GM19395 (cell line): Measurements from ENCODE around the gene ATG4B.

Source experiments
- ATAC-seq: cut with Tn5 transposase; IDR thresholded peaks from one replicate; pipeline ENCODE4 v1.9.1; 2021; ENCODE audit warnings: mild to moderate bottlenecking, moderate library complexity; ENCODE audit not compliant: unreplicated experiment

Gene ATG4B

DNA sequence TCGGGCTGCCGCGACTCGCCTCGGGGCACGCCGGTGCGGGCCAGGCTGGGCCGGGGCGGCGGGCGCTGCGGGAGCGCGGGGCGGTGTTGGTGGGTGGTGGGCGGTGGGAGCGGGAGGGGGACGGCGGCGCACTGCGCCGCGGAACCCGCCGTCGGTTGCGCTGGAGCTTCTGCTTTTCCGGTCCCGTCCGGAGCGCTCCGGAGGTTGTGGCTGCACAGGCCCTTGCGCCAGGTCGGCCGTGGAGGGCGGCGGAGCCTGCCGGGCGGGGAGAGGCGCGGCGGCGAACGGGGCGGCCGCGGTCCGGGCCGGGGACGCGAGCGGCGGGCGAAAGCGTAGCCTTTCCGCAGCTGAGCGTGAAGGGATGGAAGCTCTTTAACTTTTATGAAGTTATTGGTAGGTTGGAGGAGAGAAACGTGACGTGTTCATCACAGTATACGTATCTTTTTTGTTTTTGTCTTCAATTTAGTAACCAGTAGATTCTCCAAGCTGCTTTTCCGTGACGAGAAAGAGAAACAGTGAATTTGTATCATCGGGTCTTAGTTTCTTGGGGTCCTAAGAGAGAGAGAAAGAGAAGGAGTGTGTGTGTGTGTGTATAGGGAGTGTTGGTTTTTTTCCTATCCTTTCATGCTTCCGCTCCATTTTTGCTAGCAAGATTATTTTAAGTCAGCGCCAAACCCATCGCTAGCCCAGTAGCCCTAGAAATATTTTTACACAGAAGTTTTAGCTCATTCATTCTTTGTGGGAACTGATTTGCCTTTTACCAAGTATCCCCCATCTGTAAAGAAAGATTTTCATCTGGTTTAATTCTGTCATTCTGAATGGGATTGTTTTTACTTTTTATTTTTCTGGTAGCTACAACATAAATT lies 535 bp downstream of the ATG4B start:
- ATAC-seq = peak; percentile 33

DNA sequence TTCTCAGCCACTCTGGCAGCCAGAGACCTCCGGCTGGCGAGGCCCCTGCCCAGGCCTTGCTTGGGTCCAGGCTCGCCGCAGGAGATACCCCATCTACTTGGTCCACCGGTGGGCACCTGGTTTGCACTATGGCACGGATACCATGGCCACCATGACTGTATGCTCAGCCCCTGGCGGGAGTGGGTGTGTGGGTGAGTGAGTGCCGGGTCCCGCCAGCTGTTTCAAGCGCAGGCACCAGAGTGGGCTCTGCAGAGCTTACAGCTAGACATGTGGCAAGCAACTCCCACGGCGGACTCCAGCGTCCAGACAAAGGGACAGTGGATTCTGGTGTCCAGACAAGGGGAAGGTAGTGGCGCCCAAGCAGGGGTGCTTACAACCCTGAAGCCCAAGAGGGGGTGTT lies 1.4 kb downstream of the ATG4B start:
- ATAC-seq = no peak

DNA sequence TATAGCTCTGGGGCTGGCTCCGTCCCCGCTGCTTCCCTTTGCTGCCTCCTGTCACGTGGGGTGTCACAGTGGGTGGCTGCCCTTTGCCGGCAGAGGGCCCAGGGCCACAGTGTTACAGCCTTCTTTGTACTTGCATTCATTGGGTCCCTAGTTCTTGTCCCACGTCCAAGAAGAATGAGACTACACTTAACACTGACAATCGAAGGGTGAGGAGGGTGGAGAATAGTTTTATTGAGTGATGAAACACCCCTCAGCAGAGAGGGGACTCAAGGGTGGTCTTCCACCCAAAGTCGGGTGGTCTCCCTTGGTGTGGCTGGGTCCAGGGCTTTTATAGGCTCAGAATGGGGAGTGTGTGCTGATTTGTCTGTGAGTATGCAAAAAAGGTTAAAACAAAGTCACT lies 1.9 kb downstream of the ATG4B start:
- no peak for ATAC-seq

DNA sequence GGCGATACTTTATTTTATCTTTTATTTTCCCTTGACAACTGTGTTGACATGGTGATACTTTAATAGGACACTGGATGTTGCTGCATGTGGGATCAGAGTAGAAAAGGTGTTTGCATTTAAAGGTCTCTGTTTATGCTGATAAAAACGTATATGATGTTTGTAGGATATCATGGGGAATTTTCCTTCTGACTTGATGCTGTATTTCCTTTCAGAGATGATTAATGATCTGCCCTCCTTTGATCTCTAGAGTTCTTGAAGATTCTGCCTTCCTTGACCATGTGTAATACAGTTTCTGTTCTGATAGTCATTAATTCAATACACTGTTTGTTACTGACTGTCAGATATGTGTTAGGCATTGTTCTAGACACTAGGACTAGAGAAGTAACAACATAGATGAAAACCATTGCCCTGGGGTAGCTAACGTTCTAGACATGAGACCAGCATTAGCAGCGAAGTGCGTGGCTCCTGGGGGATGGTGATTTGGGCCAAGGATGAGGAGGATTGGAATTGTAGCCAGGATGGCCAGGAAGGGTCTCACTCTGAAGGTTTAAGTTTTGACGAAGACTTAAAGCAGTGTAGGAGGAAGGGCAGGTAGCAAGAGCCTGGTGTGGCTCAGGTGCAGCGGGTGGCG lies 2.8 kb downstream of the ATG4B start:
- ATAC-seq = no peak

DNA sequence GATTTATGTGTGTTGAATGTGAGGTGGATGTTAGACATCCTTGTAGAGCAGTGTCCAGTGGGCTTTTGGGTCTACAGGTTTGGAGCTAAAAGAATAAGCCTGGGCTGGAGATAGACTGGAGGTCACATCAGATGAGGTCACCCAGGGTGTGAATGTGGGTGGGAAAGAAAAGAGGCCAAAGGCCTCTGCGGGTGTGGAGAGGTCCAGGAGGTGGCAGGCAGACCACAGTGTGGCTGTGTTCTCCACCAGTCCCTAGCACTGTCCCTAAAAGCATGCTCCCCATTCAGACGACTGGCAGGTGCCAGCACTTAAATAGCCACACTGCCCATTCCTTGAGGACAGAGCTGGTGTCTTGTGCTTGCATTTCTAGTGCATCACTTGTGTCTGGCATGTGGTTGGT lies 4.1 kb downstream of the ATG4B start:
- ATAC-seq = no peak

DNA sequence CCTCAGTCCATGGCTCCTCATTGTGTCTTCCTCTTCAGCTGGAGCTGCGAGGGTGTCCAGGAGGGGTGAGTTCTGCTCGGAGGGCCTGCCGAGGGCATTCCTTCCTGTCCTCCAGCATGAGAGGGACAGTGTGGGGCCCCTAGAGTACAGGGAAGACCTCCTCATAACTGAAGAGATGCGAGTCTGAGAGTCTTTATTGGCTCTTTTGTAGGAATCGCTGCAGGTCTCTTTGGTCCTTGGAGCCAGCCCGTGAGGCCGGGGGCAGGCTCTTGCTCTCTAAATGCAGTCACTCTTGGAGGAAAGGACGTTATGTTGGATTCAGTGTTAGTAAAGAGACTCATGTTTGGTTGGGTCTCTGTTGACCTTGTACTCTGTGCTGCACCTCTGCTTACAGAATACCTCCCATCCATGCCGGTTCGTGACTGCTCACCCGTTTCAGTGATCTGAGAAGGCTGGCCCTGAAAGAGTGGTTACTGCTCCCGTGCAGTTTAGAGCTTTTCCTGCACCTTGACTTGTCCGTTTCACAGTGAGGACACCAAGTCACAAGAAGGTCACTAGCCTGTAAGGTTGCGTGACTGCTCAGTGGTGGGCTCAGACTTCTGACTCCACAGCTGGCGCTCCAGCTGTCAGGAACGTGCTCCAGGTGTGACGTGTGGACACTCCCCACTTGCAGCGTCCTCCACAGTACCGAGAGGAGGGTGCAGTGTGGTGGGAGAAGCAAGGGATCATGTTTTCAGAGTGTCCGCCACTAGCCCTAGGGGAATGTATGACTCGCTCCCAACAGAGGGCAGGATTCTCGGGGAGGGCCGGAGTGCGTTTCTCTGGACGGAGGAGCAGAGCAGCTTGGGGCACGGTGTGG lies 7.8 kb downstream of the ATG4B start:
- ATAC-seq = no peak

DNA sequence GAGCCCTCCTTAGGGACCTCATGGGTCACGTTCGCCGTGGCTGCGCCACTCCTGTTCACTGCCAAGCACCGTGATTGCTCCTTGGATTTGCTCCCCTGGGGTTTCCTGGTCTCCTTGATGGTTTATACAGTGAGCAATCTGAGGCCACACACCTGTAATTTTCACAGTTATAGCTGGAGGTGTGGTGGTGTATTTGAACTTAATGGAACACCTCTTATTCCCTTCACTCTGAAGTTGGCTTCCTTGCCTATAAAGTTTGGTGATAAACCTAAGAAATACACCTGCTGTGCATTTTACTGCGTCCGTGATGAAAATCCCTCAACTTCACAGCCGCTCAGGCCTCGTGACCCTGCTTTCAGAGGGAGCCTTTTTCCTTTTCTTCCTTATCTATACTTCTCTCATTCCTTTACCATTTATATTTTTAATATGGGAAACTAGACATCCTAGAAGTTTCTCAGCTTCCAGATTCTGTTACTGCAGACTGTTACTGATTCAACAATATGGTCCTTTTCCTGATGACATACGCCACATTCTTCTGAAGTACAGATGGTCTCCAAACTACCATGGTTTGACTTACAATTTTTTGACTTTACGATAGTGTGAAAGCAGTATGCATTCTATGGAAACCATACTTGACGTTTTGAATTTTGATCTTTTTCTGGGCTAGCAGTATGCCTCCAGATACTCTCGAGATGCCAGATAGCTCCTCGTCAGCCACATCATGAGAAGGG lies 8.6 kb downstream of the ATG4B start:
- ATAC-seq = no peak

DNA sequence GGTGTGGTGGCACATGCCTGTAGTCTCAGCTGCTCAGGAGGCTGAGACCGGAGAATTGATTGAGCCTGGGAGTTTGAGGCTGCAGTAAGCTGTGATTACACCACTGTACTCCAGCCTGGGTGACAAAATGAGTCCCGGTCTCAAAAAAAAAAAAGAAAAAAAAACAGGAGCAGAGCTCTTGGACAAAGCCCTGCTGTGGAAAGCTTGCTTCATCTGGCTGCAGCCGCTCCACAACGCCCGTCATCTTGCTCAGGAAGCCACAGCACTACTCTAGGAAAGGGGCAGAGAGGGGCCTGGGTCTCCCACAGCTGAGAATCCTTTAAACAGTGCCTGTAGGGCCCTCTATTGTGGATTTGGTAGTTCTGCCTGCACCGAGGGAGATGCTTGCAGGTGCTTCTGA lies 11.0 kb downstream of the ATG4B start:
- no peak for ATAC-seq

DNA sequence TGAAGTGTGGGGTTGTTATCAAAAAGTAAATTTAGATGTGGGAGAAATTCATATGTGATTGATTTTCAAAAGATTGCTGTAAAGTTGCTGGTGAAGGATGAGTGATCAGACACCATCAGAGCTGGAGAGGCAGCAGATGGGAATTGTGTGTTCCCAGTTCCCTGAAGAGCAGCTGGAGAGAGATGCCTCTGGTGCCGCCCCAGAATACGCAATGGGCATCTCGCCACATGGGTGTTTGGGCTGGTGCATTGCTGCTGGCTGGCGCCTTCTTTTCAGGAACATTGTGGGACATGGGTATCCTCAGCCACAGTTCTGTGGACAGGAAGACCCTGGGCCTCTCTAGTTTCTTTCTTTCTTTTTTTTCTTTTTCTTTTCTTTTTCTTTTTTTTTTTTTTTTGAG lies 11.9 kb downstream of the ATG4B start:
- ATAC-seq = no peak

DNA sequence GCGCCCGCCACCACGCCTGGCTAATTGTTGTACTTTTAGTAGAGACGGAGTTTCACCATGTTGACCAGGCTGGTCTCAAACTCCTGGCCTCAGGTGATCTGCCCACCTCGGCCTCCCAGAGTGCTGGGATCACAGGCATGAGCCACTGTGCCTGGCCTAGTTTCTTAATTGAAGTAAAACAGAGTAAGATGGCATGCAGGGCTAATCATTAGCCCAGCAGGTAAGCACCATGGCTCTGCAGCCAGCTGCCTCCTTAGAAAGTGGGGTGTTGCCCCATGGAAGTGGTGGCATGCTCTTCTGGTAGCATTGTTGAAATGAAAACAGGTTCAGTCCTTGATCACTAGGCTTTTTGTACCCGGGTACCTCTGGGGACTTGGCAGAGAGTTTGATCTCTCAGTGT lies 12.4 kb downstream of the ATG4B start:
- ATAC-seq = no peak

DNA sequence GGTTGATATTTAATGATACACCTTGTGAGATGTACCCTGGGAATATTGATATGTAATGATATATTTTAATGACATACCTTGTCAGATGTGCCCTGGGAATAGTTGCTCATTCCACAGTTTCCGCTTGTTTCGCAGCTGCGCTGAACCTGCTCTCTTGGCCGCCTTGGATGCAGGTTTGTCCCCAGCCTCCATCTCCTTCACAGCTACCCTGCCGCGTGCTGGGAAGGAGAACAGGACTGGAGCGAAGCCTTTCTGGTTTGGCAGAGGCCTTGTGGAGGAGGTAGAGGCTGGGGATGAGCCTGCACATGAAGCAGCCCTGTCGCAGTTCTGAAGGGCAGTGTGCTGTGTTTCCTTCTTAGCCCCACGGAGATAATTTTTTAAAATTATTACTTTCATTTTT lies 14.6 kb downstream of the ATG4B start:
- ATAC-seq = no peak

DNA sequence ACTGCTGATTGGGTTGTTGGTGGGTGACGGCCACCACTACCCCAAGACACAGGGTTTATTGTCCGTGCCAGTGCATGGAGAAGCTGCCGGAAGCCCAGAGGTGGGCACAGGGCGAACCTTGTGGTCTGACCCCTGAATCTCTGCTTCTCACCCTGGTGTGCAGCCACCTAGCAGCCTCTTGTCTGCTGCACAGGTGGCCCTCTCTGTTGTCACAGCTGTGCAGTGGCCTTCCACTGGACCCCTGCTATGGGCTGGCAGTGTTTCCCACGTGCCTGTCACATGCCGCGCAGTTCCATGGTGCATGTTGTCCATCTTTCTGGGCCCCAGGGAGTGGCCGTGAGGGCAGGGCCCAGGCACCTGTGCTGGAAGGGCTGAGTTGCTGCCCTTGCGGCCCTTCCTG lies 15.2 kb downstream of the ATG4B start:
- ATAC-seq = no peak

DNA sequence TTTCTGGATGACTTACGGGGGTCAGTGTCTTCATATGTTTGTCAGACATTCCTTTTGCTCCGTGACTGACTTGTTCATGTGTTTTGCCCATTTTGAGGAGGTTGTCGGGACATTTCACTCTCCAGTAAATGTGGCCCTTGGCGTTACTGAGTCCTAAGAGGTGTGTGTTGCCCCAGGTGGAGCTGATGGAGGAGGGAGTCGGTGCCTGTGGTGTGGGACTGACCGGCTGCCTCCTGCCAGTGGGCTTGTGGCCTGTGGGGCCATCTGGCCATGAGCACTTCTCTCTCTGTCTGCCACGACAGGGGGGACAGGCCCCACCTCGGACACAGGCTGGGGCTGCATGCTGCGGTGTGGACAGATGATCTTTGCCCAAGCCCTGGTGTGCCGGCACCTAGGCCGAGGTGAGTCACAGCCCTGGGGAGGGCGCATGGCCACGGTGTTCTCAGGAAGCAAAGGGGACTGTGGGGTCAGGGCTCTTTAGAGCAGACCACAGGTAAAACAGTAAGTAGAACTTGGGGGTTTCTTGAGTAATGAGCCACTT lies 15.8 kb downstream of the ATG4B start:
- no peak for ATAC-seq

DNA sequence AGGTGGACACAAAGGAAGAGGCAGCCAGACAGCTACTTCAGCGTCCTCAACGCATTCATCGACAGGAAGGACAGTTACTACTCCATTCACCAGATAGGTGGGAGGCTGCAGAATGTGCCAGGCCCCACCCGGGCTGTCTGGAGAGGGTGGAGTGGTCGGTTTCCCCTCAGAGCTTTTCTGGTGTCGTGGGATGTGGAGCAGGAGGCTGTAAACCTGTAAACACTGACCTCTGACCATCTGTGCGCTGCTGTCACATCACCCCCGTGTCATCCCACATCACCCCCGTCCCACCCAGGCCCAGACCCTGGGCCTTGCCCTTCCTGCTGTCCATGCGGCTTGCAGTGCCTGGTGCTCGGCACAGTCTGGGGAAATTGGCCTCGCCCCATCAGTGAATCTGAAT lies 17.1 kb downstream of the ATG4B start:
- no peak for ATAC-seq

DNA sequence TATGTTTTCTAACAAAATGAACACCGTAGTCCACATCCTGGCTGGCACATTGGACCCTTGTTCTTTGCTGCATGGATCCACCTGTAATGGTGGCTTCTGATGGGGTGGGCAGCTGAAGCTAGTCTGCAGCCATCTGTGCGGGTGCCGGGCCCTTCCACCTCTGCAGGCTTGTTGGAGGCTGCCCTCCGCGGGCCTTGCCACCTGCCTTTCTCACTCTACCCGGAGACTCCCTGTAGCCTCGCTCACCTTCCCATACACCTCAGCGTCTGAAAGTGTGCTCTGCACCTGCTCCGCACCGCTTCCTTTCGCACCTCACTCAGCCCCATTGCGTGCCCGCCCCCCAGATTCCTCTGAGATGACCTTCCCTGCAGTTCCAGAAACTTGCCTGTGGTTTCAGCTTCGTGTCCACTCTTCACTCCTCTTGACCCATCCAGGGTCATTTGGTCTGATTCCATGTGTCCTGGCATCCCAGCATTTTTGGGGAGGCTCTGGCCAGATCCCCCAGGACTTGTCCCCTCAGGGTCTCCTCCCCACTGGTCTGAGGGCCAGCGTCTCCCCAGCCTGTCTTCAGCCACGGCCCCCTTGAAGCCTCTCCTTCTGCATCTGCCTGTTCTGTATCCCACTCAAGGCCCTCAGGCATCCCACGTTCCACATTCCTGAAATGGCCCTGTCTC lies 18.2 kb downstream of the ATG4B start:
- ATAC-seq = no peak

DNA sequence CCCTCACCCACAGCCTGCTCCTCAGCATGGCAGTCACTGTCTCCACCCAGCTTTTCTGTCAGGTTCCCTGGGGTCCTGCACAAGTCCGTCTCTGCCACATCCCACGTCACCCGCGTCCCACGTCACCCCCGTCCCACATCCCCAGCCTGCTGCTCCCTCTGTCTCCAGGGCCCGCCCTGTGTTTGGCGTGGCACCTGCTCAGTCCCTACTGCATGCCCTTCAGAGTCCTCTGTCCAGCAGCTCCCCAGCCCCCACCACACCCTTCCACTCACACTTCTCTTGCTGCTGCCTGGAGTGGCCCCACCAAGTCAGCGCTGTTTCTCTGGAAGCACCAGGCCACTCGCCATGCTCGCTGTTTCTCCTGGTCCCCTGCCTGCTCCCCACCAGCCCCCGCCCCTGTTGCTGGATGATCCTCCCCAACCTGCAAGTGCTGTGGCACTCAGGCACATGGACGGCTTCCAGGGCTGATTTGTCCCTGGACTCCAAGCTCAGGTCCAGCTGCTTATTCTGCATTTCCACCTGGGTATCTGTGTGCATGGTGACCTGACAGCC lies 18.8 kb downstream of the ATG4B start:
- no peak for ATAC-seq

DNA sequence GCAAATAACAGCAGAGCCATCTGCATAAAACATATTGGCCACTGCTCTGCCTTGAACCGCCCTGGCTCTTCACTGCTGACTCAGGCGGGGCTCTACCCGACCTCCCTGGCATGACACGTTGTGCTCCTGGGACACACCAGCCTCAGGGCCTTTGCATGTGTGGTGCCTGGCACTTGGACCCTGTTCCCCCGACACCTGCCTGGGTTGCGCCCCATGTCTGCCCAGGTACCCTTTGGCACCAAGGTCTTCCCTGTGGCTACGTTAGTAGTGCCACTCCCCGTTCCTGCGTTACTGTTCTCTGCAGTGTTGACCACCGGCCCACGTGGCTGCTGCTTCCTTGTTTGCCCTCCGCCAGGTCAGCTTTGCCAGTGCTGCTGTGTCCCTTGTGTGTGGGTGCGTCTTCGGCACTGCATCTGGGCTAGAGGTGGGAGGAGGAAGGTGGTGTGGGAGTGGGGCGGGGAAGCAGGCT lies 20.3 kb downstream of the ATG4B start:
- no peak for ATAC-seq

DNA sequence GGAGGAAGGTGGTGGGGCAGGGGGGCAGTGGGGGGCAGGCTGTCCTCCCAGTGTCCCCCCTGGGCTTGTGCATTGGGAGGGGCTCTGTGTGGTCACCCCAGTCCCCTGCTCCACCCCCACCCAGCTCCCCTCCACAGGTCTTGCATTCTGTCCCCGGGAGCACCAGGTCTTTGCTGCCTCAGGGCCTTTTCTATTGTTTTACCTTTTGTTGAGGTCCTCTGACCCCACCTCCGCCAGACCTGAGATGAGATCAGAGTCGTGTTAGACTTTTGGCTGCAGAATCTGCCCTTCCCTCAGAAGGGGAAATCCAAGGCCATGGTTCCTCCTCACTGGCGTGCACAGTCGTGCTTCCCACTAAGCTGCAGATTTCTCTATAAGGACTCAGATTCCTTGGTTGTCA lies 20.8 kb downstream of the ATG4B start:
- no peak for ATAC-seq

DNA sequence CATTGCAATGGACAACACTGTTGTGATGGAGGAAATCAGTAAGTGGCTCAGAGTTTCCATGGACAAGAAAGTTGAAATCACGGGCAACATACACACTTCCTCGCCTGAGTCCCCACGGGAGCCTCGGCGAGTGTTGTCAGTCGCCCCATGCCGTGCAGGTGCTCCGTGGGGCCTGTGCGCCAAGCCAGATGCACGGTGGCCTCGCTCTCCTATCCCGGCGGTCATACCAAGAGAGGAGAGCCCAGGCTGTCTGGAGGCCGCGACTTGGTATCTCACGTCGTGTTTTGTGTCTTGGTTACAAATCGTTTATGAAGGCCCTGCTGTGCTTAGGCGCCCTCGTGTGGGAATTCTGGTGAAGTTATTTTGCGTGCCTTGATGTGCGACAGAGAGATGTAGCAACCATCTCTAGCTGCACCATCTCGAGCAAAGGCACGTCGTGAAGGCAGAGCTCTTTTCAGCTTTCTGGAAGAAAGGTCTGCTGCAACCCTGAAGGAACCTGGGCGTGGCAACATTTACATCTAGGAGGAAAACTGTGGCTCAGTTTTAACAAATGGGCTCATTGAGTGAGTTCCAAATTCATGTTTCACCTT lies 21.8 kb downstream of the ATG4B start:
- ATAC-seq = no peak
